Endothelial cell of umbilical vein (primary cell): ENCODE measurements around the gene UPF2.

Experiments used
- EZH2 ChIP-seq: IDR thresholded peaks from 2 replicates; pipeline ENCODE4 v1.6.1; 2012; ENCODE audit warnings: borderline replicate concordance, low read depth, mild to moderate bottlenecking, moderate library complexity, low read length, inconsistent platforms; ENCODE audit not compliant: severe bottlenecking
- POLR2A ChIP-seq: IDR thresholded peaks from 2 replicates; pipeline ENCODE4 v1.6.1; 2012; ENCODE audit warnings: low read depth, mild to moderate bottlenecking, control low read depth, low read length

GRCh38 chr10:11898372-11899066 lies 144.1 kb downstream of the UPF2 start:
- no peak for TF ChIP-seq EZH2
- TF ChIP-seq POLR2A, result no peak
